IMR-90 (cell line): Measurements from ENCODE around the gene NCLN.

Experiments
- CEBPB ChIP-seq: IDR thresholded peaks from 2 replicates; pipeline ENCODE4 v1.6.1; 2012; ENCODE audit warnings: low read depth, low read length, improper control_type of control experiment
- MAFK ChIP-seq: IDR thresholded peaks from 2 replicates; pipeline ENCODE4 v1.6.1; 2012; ENCODE audit warnings: low read depth, low read length, improper control_type of control experiment
- MXI1 ChIP-seq: IDR thresholded peaks from 2 replicates; pipeline ENCODE4 v1.6.1; 2012; ENCODE audit warnings: low read depth, mild to moderate bottlenecking, low read length, moderate library complexity, borderline replicate concordance
- POLR2A ChIP-seq: IDR thresholded peaks from 2 replicates; pipeline ENCODE4 v1.6.1; 2012; ENCODE audit warnings: mild to moderate bottlenecking, low read depth, low read length
- RAD21 ChIP-seq: IDR thresholded peaks from 2 replicates; pipeline ENCODE4 v1.6.1; 2012; ENCODE audit warnings: low read length, improper control_type of control experiment
- RFX5 ChIP-seq: IDR thresholded peaks from 2 replicates; pipeline ENCODE4 v1.8.0; 2012; ENCODE audit warnings: low read depth, mild to moderate bottlenecking, low read length, moderate library complexity
- SMC3 ChIP-seq: fragments of 150-350 bp; IDR thresholded peaks from 2 replicates; pipeline ENCODE4 v1.6.1; 2016; ENCODE audit warnings: low read depth, mild to moderate bottlenecking, antibody characterized with exemption, low read length, moderate library complexity
- USF2 ChIP-seq: fragments of 150-350 bp; IDR thresholded peaks from 2 replicates; pipeline ENCODE4 v1.6.1; 2017; ENCODE audit warnings: mild to moderate bottlenecking, antibody characterized with exemption, low read length, low read depth
- TF ChIP-seq, protein P1 (sequence below): conservative IDR thresholded peaks from 2 replicates; pipeline ENCODE4 v1.5.1; 2012; ENCODE audit warnings: mild to moderate bottlenecking, low read depth, low read length, improper control_type of control experiment
- TF ChIP-seq, protein P2 (sequence below): fragments of 150-350 bp; IDR thresholded peaks from 2 replicates; pipeline ENCODE4 v1.6.1; 2016; ENCODE audit warnings: low read depth, mild to moderate bottlenecking, low read length, moderate library complexity, borderline replicate concordance

- TF ChIP-seq, protein P1, sequence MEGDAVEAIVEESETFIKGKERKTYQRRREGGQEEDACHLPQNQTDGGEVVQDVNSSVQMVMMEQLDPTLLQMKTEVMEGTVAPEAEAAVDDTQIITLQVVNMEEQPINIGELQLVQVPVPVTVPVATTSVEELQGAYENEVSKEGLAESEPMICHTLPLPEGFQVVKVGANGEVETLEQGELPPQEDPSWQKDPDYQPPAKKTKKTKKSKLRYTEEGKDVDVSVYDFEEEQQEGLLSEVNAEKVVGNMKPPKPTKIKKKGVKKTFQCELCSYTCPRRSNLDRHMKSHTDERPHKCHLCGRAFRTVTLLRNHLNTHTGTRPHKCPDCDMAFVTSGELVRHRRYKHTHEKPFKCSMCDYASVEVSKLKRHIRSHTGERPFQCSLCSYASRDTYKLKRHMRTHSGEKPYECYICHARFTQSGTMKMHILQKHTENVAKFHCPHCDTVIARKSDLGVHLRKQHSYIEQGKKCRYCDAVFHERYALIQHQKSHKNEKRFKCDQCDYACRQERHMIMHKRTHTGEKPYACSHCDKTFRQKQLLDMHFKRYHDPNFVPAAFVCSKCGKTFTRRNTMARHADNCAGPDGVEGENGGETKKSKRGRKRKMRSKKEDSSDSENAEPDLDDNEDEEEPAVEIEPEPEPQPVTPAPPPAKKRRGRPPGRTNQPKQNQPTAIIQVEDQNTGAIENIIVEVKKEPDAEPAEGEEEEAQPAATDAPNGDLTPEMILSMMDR: no peak
- TF ChIP-seq POLR2A: no peak
- no peak for TF ChIP-seq MAFK
- no peak for TF ChIP-seq SMC3
- TF ChIP-seq RFX5: no peak
- TF ChIP-seq CEBPB: no peak
- TF ChIP-seq, protein P2, sequence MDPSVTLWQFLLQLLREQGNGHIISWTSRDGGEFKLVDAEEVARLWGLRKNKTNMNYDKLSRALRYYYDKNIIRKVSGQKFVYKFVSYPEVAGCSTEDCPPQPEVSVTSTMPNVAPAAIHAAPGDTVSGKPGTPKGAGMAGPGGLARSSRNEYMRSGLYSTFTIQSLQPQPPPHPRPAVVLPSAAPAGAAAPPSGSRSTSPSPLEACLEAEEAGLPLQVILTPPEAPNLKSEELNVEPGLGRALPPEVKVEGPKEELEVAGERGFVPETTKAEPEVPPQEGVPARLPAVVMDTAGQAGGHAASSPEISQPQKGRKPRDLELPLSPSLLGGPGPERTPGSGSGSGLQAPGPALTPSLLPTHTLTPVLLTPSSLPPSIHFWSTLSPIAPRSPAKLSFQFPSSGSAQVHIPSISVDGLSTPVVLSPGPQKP: no peak
- no peak for TF ChIP-seq USF2
- TF ChIP-seq MXI1: no peak
- TF ChIP-seq RAD21: no peak
Measured at GRCh38 chr19:3194106-3195087, 8.7 kb downstream of the NCLN start.
